Activated CD8-positive, alpha-beta memory T cell treated with anti-CD3 and anti-CD28 coated beads, Interleukin-2, amount 50 U/mL, for 48 hours (primary cell): ENCODE data around the gene NR2C1.
"Not testable (repeated sequence)": the region's sequence is repeated elsewhere in the genome, so short reads cannot be mapped to it uniquely, and the experiment has no call there.

Experiments used
- DNase-seq: peaks from one replicate; pipeline ENCODE4 v3.0.0-alpha.2; 2020

The NR2C1 gene

GRCh38 chr12:95072900-95073697 is at the start of gene NR2C1:
NR2C1 (minus strand) TSS chr12:95073618; CDS start chr12:95067384, 6,234 bp downstream.
- DNase-seq: peak; percentile 93

GRCh38 chr12:95118788-95119179 is 45.4 kb upstream of the NR2C1 start:
- no peak for DNase-seq

GRCh38 chr12:95118138-95118787 is 44.8 kb upstream of the NR2C1 start:
- no peak for DNase-seq

- DNase-seq: no peak
These were observed 43.8 kb upstream of the NR2C1 start for GRCh38 chr12:95117178-95117599.

GRCh38 chr12:95116773-95117172 is 43.4 kb upstream of the NR2C1 start:
- no peak for DNase-seq

GRCh38 chr12:95116341-95116740 is 42.9 kb upstream of the NR2C1 start:
- DNase-seq: no peak

GRCh38 chr12:95115641-95116040 is 42.2 kb upstream of the NR2C1 start:
- no peak for DNase-seq

GRCh38 chr12:95114766-95115405 is 41.5 kb upstream of the NR2C1 start:
- no peak for DNase-seq

GRCh38 chr12:95107362-95107761 is 33.9 kb upstream of the NR2C1 start:
- DNase-seq: no peak

- no peak for DNase-seq
These were observed 32.1 kb upstream of the NR2C1 start for GRCh38 chr12:95105540-95105939.

- no peak for DNase-seq
These were observed 31.6 kb upstream of the NR2C1 start for GRCh38 chr12:95104919-95105452.

GRCh38 chr12:95102916-95103671 is 29.7 kb upstream of the NR2C1 start:
- no peak for DNase-seq

GRCh38 chr12:95101957-95102356 is 28.5 kb upstream of the NR2C1 start:
- DNase-seq: not testable (repeated sequence)

- DNase-seq: no peak
These were observed 27.1 kb upstream of the NR2C1 start for GRCh38 chr12:95100264-95101190.

- no peak for DNase-seq
These were observed 25.9 kb upstream of the NR2C1 start for GRCh38 chr12:95099270-95099790.

GRCh38 chr12:95096852-95097251 is 23.4 kb upstream of the NR2C1 start:
- no peak for DNase-seq

GRCh38 chr12:95096378-95096777 is 23.0 kb upstream of the NR2C1 start:
- DNase-seq: no peak

GRCh38 chr12:95095866-95096265 is 22.4 kb upstream of the NR2C1 start:
- not testable (repeated sequence) for DNase-seq

- no peak for DNase-seq
These were observed 16.0 kb upstream of the NR2C1 start for GRCh38 chr12:95089462-95089861.

GRCh38 chr12:95088379-95088778 is 15.0 kb upstream of the NR2C1 start:
- no peak for DNase-seq

GRCh38 chr12:95085612-95086011 is 12.2 kb upstream of the NR2C1 start:
- no peak for DNase-seq
